DND-41 (cell line): ENCODE data around the gene DNAH5.

ENCODE experiments used
- ATAC-seq: fragments of 200-7000 bp; cut with Tn5 transposase; 3 replicates; pipeline ENCODE4 v1.9.1; 2021; ENCODE audit warnings: low read depth; ENCODE audit not compliant: insufficient read depth
- DNase-seq: peaks from one replicate; pipeline ENCODE4 v3.0.0-alpha.2; 2020
- H2AFZ ChIP-seq: 2 replicates; pipeline ENCODE4 v1.6.0; 2012; ENCODE audit warnings: low read depth, low read length
- H3K27ac ChIP-seq: 2 replicates; pipeline ENCODE4 v1.5.1; 2012; ENCODE audit warnings: low read length, inconsistent platforms
- H3K27me3 ChIP-seq: fragments of 200-600 bp; sonication (generic); 2 replicates; pipeline ENCODE4 v1.6.0; 2012; ENCODE audit warnings: low read length, mild to moderate bottlenecking, inconsistent platforms; ENCODE audit not compliant: insufficient read depth, poor library complexity
- H3K36me3 ChIP-seq: 2 replicates; pipeline ENCODE4 v1.5.1; 2012; ENCODE audit warnings: low read length, inconsistent platforms; ENCODE audit not compliant: insufficient read depth
- H3K4me1 ChIP-seq: 2 replicates; pipeline ENCODE4 v1.5.1; 2012; ENCODE audit warnings: mild to moderate bottlenecking, low read length; ENCODE audit not compliant: insufficient read depth
- H3K4me2 ChIP-seq: 2 replicates; pipeline ENCODE4 v1.6.0; 2012; ENCODE audit warnings: mild to moderate bottlenecking, moderate library complexity, low read length, inconsistent platforms; ENCODE audit not compliant: insufficient read depth
- H3K4me3 ChIP-seq, 2 experiments: fragments of 200-600 bp in 1 of 2; shearing (Covaris generic) in 1 of 2; 2 replicates each; pipeline ENCODE4 v1.5.1; 2012 to 2016; ENCODE audit warnings: inconsistent platforms in 2 of 2, low read length in 2 of 2, mild to moderate bottlenecking in 2 of 2, low read depth in 1 of 2, moderate library complexity in 1 of 2
- H3K79me2 ChIP-seq: 2 replicates; pipeline ENCODE4 v1.6.0; 2012; ENCODE audit warnings: low read length, inconsistent platforms; ENCODE audit not compliant: insufficient read depth
- H3K9ac ChIP-seq: 2 replicates; pipeline ENCODE4 v1.6.0; 2012; ENCODE audit warnings: low read depth, mild to moderate bottlenecking, inconsistent platforms, low read length, moderate library complexity
- H3K9me3 ChIP-seq: 2 replicates; pipeline ENCODE4 v1.5.1; 2012; ENCODE audit warnings: low read length, moderate library complexity, mild to moderate bottlenecking, inconsistent platforms; ENCODE audit not compliant: insufficient read depth, severe bottlenecking
- H4K20me1 ChIP-seq: 2 replicates; pipeline ENCODE4 v1.6.0; 2012; ENCODE audit warnings: low read length; ENCODE audit not compliant: insufficient read depth
- EZH2 ChIP-seq: IDR thresholded peaks from 3 replicates; pipeline ENCODE4 v1.6.1; 2012; ENCODE audit warnings: borderline replicate concordance, low read depth, mild to moderate bottlenecking, moderate library complexity, low read length, inconsistent platforms; ENCODE audit not compliant: severe bottlenecking
- TF ChIP-seq, protein P1 (sequence below): IDR thresholded peaks from 2 replicates; pipeline ENCODE4 v1.5.1; 2012; ENCODE audit warnings: borderline replicate concordance, low read length, moderate library complexity, mild to moderate bottlenecking; ENCODE audit not compliant: poor library complexity, severe bottlenecking; ENCODE audit errors: extremely low read depth

DNAH5 gene

DNA sequence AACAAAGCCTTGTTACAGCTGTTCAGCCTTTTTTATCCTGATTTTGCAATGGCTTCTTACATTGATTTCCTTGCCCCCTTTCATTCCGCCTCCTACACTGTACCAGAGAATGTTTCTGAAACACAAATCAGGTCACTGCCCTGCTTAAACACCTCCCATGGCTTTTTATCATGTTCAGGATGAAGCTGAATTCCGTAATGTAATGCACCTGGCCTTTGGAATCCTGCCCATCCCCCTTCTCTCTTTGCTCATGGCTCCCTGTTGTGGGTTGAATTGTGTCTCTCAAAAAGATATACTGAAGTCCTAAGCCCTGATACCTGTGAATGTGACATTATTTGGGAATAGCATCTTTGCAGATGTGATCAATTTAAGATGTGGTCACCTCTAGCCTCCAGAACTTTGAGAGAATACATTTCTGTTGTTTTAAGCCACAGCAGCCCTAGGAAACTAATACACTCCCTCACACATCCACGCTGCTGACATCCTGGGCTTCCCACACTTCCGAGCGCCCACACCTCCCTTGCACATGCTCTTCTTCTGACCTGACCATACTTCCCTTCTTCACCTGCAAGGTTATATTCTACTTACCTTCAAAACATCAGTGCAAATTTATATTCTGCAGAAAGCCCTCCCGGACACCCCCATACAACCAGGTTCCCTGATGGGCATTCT, 101.2 kb downstream of the DNAH5 start:
- H3K4me3 ChIP-seq, result no peak overlapping the region
- no peaks in the 10 kb centered on the region for H3K9me3 ChIP-seq
- no peaks in the 10 kb centered on the region for H3K27me3 ChIP-seq
- no peak overlapping the region for H3K4me2 ChIP-seq
- H3K27ac ChIP-seq, result no peak overlapping the region
- no peak for ATAC-seq
- H4K20me1 ChIP-seq, result no peaks in the 10 kb centered on the region
- H3K4me1 ChIP-seq, result no peaks in the 10 kb centered on the region
- H3K9ac ChIP-seq, result no peak overlapping the region
- no peak overlapping the region for H2AFZ ChIP-seq
- no peak for DNase-seq
- H3K79me2 ChIP-seq, result no peaks in the 10 kb centered on the region
- no peak for TF ChIP-seq EZH2
- TF ChIP-seq, protein P1, sequence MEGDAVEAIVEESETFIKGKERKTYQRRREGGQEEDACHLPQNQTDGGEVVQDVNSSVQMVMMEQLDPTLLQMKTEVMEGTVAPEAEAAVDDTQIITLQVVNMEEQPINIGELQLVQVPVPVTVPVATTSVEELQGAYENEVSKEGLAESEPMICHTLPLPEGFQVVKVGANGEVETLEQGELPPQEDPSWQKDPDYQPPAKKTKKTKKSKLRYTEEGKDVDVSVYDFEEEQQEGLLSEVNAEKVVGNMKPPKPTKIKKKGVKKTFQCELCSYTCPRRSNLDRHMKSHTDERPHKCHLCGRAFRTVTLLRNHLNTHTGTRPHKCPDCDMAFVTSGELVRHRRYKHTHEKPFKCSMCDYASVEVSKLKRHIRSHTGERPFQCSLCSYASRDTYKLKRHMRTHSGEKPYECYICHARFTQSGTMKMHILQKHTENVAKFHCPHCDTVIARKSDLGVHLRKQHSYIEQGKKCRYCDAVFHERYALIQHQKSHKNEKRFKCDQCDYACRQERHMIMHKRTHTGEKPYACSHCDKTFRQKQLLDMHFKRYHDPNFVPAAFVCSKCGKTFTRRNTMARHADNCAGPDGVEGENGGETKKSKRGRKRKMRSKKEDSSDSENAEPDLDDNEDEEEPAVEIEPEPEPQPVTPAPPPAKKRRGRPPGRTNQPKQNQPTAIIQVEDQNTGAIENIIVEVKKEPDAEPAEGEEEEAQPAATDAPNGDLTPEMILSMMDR, result no peak
- H3K36me3 ChIP-seq, result no peaks in the 10 kb centered on the region

DNA sequence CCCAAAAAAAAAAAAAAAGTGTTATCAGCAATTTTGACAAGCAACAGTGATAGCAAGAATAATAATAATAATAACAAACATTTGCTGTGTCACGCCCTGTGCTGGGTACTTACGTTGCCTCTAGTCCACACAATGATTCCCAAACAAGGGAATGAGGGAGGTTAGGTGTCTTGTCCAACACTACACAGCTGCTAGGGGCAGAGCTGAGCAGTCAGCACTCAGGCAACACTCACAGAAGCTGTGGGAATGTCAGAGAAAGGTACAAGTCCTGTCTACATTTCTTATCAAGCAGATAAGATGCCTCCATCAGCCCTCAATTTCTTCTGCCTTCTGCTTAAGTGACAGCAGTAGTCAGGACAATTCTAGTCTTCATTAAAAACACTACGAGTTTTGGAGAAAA, 111.0 kb downstream of the DNAH5 start:
- Histone ChIP-seq H3K79me2 (no peaks in the 10 kb centered on the region), H3K27ac (no peak overlapping the region), H3K9me3 (no peaks in the 10 kb centered on the region), H3K9ac (no peak overlapping the region), H3K27me3 (no peaks in the 10 kb centered on the region), H4K20me1 (no peaks in the 10 kb centered on the region), H2AFZ (no peak overlapping the region), H3K4me1 (no peaks in the 10 kb centered on the region), H3K4me2 (no peak overlapping the region), H3K36me3 (no peaks in the 10 kb centered on the region), H3K4me3 (no peak overlapping the region)
- DNase-seq (no peak), ATAC-seq (no peak)
- no peak for TF ChIP-seq EZH2
- TF ChIP-seq, protein P1, result no peak

DNA sequence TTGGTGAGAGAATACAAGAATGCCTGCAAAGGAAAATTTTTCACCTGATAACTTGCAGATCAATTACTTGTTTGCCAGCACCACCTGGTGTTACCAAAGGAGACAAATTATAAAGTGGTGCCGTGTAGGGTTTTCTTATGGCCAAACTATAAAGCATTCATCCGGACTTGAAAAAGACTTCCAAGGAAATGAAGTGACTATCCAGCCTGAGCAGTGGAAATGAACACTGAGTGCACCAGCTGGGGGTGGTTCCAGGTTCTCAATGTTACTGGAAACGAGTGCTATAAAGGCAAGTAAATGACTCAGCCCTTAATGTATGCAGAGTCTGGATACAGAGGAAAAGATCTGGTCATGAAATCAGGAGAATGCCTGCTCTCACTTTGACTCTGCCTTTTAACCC, 113.1 kb downstream of the DNAH5 start:
- no peak overlapping the region for H3K4me2 ChIP-seq
- TF ChIP-seq, protein P1, result no peak
- TF ChIP-seq EZH2, result no peak
- H3K4me3 ChIP-seq, result no peak overlapping the region
- H3K9ac ChIP-seq, result no peak overlapping the region
- no peaks in the 10 kb centered on the region for H3K27me3 ChIP-seq
- peaks cover 2% of the 10 kb centered on the region for H3K9me3 ChIP-seq
- H2AFZ ChIP-seq, result no peak overlapping the region
- no peak overlapping the region for H3K27ac ChIP-seq
- no peak for DNase-seq
- H3K79me2 ChIP-seq, result no peaks in the 10 kb centered on the region
- ATAC-seq, result no peak
- H3K4me1 ChIP-seq, result no peaks in the 10 kb centered on the region
- H3K36me3 ChIP-seq, result no peaks in the 10 kb centered on the region
- H4K20me1 ChIP-seq, result no peaks in the 10 kb centered on the region

DNA sequence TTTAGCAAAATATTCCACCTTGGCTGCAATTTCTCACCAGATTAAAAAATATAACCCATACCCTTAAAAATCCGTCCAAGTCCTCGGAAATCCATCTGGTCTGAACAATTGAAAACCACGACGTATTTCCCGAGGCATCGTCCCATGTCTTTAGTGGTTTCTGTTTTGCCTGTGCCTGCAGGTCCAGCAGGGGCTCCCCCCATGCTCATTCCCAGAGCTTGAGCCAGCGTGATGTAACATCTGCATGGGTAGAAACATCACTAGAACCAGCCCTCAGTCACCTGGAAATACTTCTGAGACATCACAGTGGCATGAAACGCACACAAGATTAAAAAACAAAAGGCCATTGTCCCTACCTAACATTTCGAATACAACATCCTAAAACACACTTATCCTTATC, 114.0 kb downstream of the DNAH5 start:
- Histone ChIP-seq H3K27ac (no peak overlapping the region), H3K9ac (no peak overlapping the region), H3K4me3 (no peak overlapping the region), H3K4me1 (no peaks in the 10 kb centered on the region), H2AFZ (no peak overlapping the region), H3K9me3 (peaks cover 2% of the 10 kb centered on the region), H4K20me1 (no peaks in the 10 kb centered on the region), H3K4me2 (no peak overlapping the region), H3K27me3 (no peaks in the 10 kb centered on the region), H3K36me3 (no peaks in the 10 kb centered on the region), H3K79me2 (no peaks in the 10 kb centered on the region)
- DNase-seq (no peak), ATAC-seq (no peak)
- TF ChIP-seq, protein P1, result no peak
